Heart left ventricle (tissue), 13 donors: ENCODE results near the gene ETV3.

Source experiments
- CTCF ChIP-seq, 12 donors: fragments of 200-600 bp; sonication (generic) in 4 of 12; IDR thresholded peaks; one replicate each; pipeline versions ENCODE4 v1.5.0 to v1.8.0; 2018 to 2022; ENCODE audit warnings: antibody characterized with exemption in 12 of 12, mild to moderate bottlenecking in 5 of 12
- POLR2A ChIP-seq, 2 donors: fragments of 450-650 bp; IDR thresholded peaks; one replicate each; pipeline ENCODE4 v1.6.1; 2017; ENCODE audit warnings: antibody characterized with exemption in 2 of 2, mild to moderate bottlenecking in 2 of 2, moderate library complexity in 2 of 2
- donor health status: ischemic (EF 13 %, LVEDD 7.1; RV severe dilation, severe dysfunction).
- donor health status: DM: no; HTN: yes; CAD: no.
- donor health status: DM: no; HTN: no; CAD: no.
- donor health status: ischemic (EF 25% LVEDD 6.9; RV normal size, moderate dysfunction).
- donor health status: ischemic (EF 25% LVEDD 5.7; RV mildly dilated, moderate dysfunction).
- donor health status: ischemic (EF 35%, LVEDD 5.7; RV mildly dilated, moderate dysfunction).
- donor health status: nonischemic (EF 11% LVEDD 7.7; RV severe dilation, severe dysfunction).
- donor health status: DM: yes; HTN: yes; CAD: no.
- donor health status: PGD.
- donor health status: ischemic (EF 29% LVEDD 5.4; RV normal size, mild dysfunction).
- donor health status: nonischemic (EF 23%, LVEDD 6.1; RV moderate dilation, normal function).

- TF ChIP-seq CTCF (IDR thresholded peaks at IDR 0.05), result no peak
- no peak for TF ChIP-seq POLR2A (IDR thresholded peaks at IDR 0.05)
These were observed 25.9 kb downstream of the ETV3 start for GRCh38 chr1:157112186-157112867.
